ENCODE measurements around the gene KCNH1.

The KCNH1 gene

DNA sequence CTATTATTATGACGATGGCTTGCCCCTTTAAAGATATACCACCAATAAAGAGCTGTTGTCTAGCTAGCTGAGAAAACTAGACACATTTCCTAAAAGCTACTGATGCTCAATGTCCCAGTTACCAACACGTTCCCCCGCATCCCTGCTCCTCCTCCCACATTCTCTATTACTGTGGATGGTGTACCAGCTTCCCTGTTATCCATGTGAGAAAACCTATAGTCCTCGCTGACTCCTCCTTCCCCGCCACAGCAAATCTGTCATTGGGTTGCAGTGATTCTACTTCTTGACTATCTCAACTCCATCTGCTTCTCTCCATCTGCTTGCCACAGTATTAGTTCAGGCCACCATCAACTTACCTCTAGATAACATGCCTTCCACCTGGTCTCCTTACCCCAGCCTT, 337.5 kb downstream of the KCNH1 start:
- TF ChIP-seq ZBTB7A (IDR thresholded peaks at IDR 0.05; ENCODE audit: low read depth) (no peak), RAD21 (IDR thresholded peaks at IDR 0.05; ENCODE audit: low read depth) (no peak), EP300 (IDR thresholded peaks at IDR 0.05; ENCODE audit: borderline replicate concordance) (no peak), TEAD4 (IDR thresholded peaks at IDR 0.05) (no peak), TCF12 (IDR thresholded peaks at IDR 0.05; ENCODE audit: low read depth) (no peak), EGR1 (IDR thresholded peaks at IDR 0.05) (no peak), CREB1 (IDR thresholded peaks at IDR 0.05; ENCODE audit: low read depth) (no peak), MAX (IDR thresholded peaks at IDR 0.05) (no peak)
- TF ChIP-seq, protein P1, sequence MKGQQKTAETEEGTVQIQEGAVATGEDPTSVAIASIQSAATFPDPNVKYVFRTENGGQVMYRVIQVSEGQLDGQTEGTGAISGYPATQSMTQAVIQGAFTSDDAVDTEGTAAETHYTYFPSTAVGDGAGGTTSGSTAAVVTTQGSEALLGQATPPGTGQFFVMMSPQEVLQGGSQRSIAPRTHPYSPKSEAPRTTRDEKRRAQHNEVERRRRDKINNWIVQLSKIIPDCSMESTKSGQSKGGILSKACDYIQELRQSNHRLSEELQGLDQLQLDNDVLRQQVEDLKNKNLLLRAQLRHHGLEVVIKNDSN (IDR thresholded peaks at IDR 0.05): no peak

DNA sequence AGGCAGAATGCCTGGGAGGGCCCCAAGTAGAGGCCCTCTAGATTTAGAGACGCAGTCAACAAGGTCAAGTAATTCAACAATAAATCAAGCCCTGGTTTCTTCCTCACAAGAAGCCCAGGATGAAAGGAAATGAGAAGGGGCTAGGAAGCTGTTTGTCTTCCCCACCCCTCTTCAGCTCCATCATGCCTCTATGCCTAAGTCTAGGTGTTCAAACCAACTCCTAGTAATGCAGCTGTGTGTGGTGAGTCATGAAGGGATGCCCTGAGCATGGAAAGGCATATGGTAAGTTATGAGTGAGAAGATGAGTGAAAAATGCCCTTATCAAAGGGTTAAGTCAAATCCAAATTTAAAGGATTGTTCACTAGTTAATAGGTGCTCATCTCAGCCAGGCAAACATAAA, 339.5 kb downstream of the KCNH1 start:
- TF ChIP-seq ZBTB7A (IDR thresholded peaks at IDR 0.05; ENCODE audit: low read depth) (no peak), YY1 (IDR thresholded peaks at IDR 0.05; ENCODE audit: low read depth) (no peak), TCF12 (IDR thresholded peaks at IDR 0.05; ENCODE audit: low read depth) (no peak), NFIC (IDR thresholded peaks at IDR 0.05) (no peak), MAX (IDR thresholded peaks at IDR 0.05) (no peak), RAD21 (IDR thresholded peaks at IDR 0.05; ENCODE audit: low read depth) (no peak), CREB1 (IDR thresholded peaks at IDR 0.05; ENCODE audit: low read depth) (no peak), EP300 (IDR thresholded peaks at IDR 0.05; ENCODE audit: borderline replicate concordance) (no peak), TEAD4 (IDR thresholded peaks at IDR 0.05) (no peak), EGR1 (IDR thresholded peaks at IDR 0.05) (no peak)
- TF ChIP-seq, protein P1 (IDR thresholded peaks at IDR 0.05): no peak

DNA sequence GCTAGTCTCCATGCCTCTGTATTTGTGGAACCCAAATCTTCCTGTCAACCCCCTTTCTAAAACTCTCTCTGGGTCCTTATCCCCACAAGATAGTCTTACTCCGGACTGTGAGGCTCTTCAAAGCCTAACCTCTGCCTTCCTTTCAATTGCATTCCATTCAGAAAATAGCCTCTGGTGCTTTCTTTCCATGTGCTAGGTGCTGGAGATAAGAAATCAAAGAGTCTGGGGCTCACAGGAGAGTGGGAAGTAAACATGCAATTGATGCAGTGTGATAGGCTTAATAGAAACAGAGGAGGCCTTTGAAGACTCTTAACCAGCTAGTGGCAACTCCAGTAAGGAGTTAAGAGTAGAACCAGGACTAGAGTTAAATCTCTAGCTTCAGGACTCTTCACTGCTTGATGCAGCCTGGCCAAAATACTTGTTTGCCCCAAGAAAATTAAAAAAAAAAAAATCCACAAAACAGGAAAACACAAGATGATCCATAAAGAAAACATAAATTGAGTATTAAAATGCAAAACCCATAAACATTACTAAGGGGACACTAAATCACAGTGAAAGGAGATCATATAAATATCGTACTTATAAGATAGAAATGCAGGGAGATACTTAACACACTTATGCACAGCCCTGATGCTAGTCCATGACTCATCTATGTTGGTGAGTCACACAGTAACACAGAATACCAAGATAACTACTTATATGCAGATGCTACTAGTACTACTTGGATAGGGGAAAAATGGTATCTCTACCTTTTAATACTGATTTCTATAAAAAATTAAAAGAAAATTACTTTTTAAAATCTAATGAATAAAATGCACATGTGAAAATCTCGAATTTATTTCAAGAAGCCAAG, 341.5 kb downstream of the KCNH1 start:
- TF ChIP-seq TEAD4 (IDR thresholded peaks at IDR 0.05) (no peak), EGR1 (IDR thresholded peaks at IDR 0.05) (no peak), CREB1 (IDR thresholded peaks at IDR 0.05; ENCODE audit: low read depth) (no peak), YY1 (IDR thresholded peaks at IDR 0.05; ENCODE audit: low read depth) (no peak), CEBPB (IDR thresholded peaks at IDR 0.05) (no peak)

GRCh38 chr1:210790196-210790595, 343.8 kb downstream of the KCNH1 start:
- TF ChIP-seq TEAD4 (IDR thresholded peaks at IDR 0.05) (no peak), YY1 (IDR thresholded peaks at IDR 0.05; ENCODE audit: low read depth) (no peak), EGR1 (IDR thresholded peaks at IDR 0.05) (no peak), MAX (IDR thresholded peaks at IDR 0.05) (no peak), TAF1 (IDR thresholded peaks at IDR 0.05; ENCODE audit: low read depth) (no peak), ZBTB7A (IDR thresholded peaks at IDR 0.05; ENCODE audit: low read depth) (no peak), RAD21 (IDR thresholded peaks at IDR 0.05; ENCODE audit: low read depth) (no peak), CEBPB (IDR thresholded peaks at IDR 0.05) (no peak), TCF12 (IDR thresholded peaks at IDR 0.05; ENCODE audit: low read depth) (no peak), CREB1 (IDR thresholded peaks at IDR 0.05; ENCODE audit: low read depth) (no peak), NFIC (IDR thresholded peaks at IDR 0.05) (no peak), FOXM1 (IDR thresholded peaks at IDR 0.05; ENCODE audit: borderline replicate concordance, low read depth) (no peak), EP300 (IDR thresholded peaks at IDR 0.05; ENCODE audit: borderline replicate concordance) (no peak)
- TF ChIP-seq, protein P1 (IDR thresholded peaks at IDR 0.05): no peak
- TF ChIP-seq, protein P2, sequence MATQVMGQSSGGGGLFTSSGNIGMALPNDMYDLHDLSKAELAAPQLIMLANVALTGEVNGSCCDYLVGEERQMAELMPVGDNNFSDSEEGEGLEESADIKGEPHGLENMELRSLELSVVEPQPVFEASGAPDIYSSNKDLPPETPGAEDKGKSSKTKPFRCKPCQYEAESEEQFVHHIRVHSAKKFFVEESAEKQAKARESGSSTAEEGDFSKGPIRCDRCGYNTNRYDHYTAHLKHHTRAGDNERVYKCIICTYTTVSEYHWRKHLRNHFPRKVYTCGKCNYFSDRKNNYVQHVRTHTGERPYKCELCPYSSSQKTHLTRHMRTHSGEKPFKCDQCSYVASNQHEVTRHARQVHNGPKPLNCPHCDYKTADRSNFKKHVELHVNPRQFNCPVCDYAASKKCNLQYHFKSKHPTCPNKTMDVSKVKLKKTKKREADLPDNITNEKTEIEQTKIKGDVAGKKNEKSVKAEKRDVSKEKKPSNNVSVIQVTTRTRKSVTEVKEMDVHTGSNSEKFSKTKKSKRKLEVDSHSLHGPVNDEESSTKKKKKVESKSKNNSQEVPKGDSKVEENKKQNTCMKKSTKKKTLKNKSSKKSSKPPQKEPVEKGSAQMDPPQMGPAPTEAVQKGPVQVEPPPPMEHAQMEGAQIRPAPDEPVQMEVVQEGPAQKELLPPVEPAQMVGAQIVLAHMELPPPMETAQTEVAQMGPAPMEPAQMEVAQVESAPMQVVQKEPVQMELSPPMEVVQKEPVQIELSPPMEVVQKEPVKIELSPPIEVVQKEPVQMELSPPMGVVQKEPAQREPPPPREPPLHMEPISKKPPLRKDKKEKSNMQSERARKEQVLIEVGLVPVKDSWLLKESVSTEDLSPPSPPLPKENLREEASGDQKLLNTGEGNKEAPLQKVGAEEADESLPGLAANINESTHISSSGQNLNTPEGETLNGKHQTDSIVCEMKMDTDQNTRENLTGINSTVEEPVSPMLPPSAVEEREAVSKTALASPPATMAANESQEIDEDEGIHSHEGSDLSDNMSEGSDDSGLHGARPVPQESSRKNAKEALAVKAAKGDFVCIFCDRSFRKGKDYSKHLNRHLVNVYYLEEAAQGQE (IDR thresholded peaks at IDR 0.05; ENCODE audit: low read depth): no peak

DNA sequence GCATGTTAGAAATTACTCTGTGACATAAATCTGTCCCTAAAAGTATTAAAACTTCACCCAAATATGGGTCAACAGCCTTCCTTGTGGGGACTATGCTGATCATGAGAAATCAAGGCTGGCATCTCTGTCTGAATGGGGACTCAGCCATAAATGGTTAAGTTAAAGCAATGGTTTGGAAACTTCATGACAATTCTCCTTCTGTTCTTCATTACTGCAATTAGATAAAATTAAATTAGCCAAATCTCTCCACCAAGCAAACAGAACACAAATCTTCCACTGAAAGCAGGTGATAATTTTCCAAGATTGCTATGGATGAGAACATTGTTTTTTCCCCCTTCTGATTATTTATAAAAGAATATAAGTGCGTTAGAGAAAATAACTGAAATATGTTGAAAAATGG, 346.1 kb downstream of the KCNH1 start:
- TF ChIP-seq TAF1 (IDR thresholded peaks at IDR 0.05; ENCODE audit: low read depth) (no peak), TEAD4 (IDR thresholded peaks at IDR 0.05) (no peak), CEBPB (IDR thresholded peaks at IDR 0.05) (no peak), MAX (IDR thresholded peaks at IDR 0.05) (no peak), FOXM1 (IDR thresholded peaks at IDR 0.05; ENCODE audit: borderline replicate concordance, low read depth) (no peak), YY1 (IDR thresholded peaks at IDR 0.05; ENCODE audit: low read depth) (no peak), ZBTB7A (IDR thresholded peaks at IDR 0.05; ENCODE audit: low read depth) (no peak), EP300 (IDR thresholded peaks at IDR 0.05; ENCODE audit: borderline replicate concordance) (no peak), TCF12 (IDR thresholded peaks at IDR 0.05; ENCODE audit: low read depth) (no peak), CREB1 (IDR thresholded peaks at IDR 0.05; ENCODE audit: low read depth) (no peak)
- TF ChIP-seq, protein P1 (IDR thresholded peaks at IDR 0.05): no peak

- TF ChIP-seq EGR1 (IDR thresholded peaks at IDR 0.05) (no peak), TEAD4 (IDR thresholded peaks at IDR 0.05) (no peak), NFIC (IDR thresholded peaks at IDR 0.05) (no peak), CEBPB (IDR thresholded peaks at IDR 0.05) (no peak), FOXM1 (IDR thresholded peaks at IDR 0.05; ENCODE audit: borderline replicate concordance, low read depth) (no peak), TAF1 (IDR thresholded peaks at IDR 0.05; ENCODE audit: low read depth) (no peak), RAD21 (IDR thresholded peaks at IDR 0.05; ENCODE audit: low read depth) (no peak), EP300 (IDR thresholded peaks at IDR 0.05; ENCODE audit: borderline replicate concordance) (no peak), TCF12 (IDR thresholded peaks at IDR 0.05; ENCODE audit: low read depth) (no peak), CREB1 (IDR thresholded peaks at IDR 0.05; ENCODE audit: low read depth) (no peak), ZBTB7A (IDR thresholded peaks at IDR 0.05; ENCODE audit: low read depth) (no peak), MAX (IDR thresholded peaks at IDR 0.05) (no peak), YY1 (IDR thresholded peaks at IDR 0.05; ENCODE audit: low read depth) (no peak)
- TF ChIP-seq, protein P1 (IDR thresholded peaks at IDR 0.05): no peak
- TF ChIP-seq, protein P2 (IDR thresholded peaks at IDR 0.05; ENCODE audit: low read depth): no peak
Measured at GRCh38 chr1:210786546-210786945, 347.4 kb downstream of the KCNH1 start.
